GM12892 (cell line): Measurements from ENCODE around the gene CAPG.

Experiments used
- POLR2A ChIP-seq: IDR thresholded peaks from 2 replicates; pipeline ENCODE4 v1.6.1; 2011; ENCODE audit warnings: low read depth, low read length, control low read depth
- POLR2AphosphoS5 ChIP-seq: IDR thresholded peaks from 2 replicates; pipeline ENCODE4 v1.6.1; 2011; ENCODE audit warnings: low read depth, low read length, control low read depth

GRCh38 chr2:85390941-85391669 is 19.1 kb downstream of the CAPG start:
- TF ChIP-seq POLR2A, result no peak
- TF ChIP-seq POLR2AphosphoS5, result no peak
